ENCODE measurements around the gene LSM10.
A peak's percentile ranks its signal among the peaks of the same experiment; 100 is the strongest.

GRCh38 chr1:36352125-36352909, 45.4 kb downstream of the LSM10 start:
- TF ChIP-seq, protein P1, sequence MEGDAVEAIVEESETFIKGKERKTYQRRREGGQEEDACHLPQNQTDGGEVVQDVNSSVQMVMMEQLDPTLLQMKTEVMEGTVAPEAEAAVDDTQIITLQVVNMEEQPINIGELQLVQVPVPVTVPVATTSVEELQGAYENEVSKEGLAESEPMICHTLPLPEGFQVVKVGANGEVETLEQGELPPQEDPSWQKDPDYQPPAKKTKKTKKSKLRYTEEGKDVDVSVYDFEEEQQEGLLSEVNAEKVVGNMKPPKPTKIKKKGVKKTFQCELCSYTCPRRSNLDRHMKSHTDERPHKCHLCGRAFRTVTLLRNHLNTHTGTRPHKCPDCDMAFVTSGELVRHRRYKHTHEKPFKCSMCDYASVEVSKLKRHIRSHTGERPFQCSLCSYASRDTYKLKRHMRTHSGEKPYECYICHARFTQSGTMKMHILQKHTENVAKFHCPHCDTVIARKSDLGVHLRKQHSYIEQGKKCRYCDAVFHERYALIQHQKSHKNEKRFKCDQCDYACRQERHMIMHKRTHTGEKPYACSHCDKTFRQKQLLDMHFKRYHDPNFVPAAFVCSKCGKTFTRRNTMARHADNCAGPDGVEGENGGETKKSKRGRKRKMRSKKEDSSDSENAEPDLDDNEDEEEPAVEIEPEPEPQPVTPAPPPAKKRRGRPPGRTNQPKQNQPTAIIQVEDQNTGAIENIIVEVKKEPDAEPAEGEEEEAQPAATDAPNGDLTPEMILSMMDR (IDR thresholded peaks at IDR 0.05; ENCODE audit: low read depth, low read length), result 0 out of 2 replicates have a peak, but pooled peaks have one; percentile 4
- TF ChIP-seq EZH2phosphoT487 (IDR thresholded peaks at IDR 0.05; ENCODE audit: low read depth), result no peak
